ENCODE results near the gene CTDP1. TPM values are rescaled to one million over a fixed set of nuclear protein-coding genes. Genes with fewer than 3 reads are reported as not detected.
"Not testable (repeated sequence)": the region's sequence is repeated elsewhere in the genome, so short reads cannot be mapped to it uniquely, and the experiment has no call there.

Gene CTDP1
- total RNA-seq, 4 donors from 2014 or later = 12.3 to 21.8 (median 16.5) TPM

- DNase-seq = no peak
Observed at GRCh38 chr18:79739440-79739778, 59.8 kb downstream of the CTDP1 start.

GRCh38 chr18:79740047-79740446 is 60.4 kb downstream of the CTDP1 start:
- in situ Hi-C loops (cut with MboI; ENCODE audit: low sequenced_read_pairs in 4 of 4); H3K4me1 ChIP-seq: not testable (repeated sequence)

More at GRCh38 chr18:79739440-79739778, 59.8 kb downstream of the CTDP1 start:
- no peak for TF ChIP-seq POLR2A (IDR thresholded peaks at IDR 0.05)
- no peak for TF ChIP-seq CTCF (IDR thresholded peaks at IDR 0.05 in 4 of 5, conservative IDR thresholded peaks at IDR 0.05 in 1 of 5)
- no peak for ATAC-seq
- H3K4me3 ChIP-seq = no peak overlapping the region
- H3K4me1 ChIP-seq = no peaks in the 10 kb centered on the region
- H3K27me3 ChIP-seq = no peaks in the 10 kb centered on the region
- intact Hi-C loops (cut with DNase I; ENCODE audit: low total_unique reads) = no loop called here
- H3K36me3 ChIP-seq = peaks cover 0 to 74% of the 10 kb centered on the region in 2 donors
- no peaks in the 10 kb centered on the region for H3K9me3 ChIP-seq
- in situ Hi-C loops (cut with MboI; ENCODE audit: low sequenced_read_pairs in 4 of 4) = no loop called here
- H3K27ac ChIP-seq = no peak overlapping the region

GRCh38 chr18:79740521-79741361 is 61.1 kb downstream of the CTDP1 start:
- H3K9me3 ChIP-seq = no peaks in the 10 kb centered on the region
- intact Hi-C loops (cut with DNase I; ENCODE audit: low total_unique reads) (no loop called here), in situ Hi-C loops (cut with MboI; ENCODE audit: low sequenced_read_pairs in 4 of 4) (no loop called here)
- ATAC-seq = no peak
- no peak for DNase-seq
- H3K27me3 ChIP-seq = no peaks in the 10 kb centered on the region
- no peak overlapping the region for H3K27ac ChIP-seq
- H3K4me1 ChIP-seq = no peaks in the 10 kb centered on the region
- no peak overlapping the region for H3K4me3 ChIP-seq
- TF ChIP-seq CTCF (IDR thresholded peaks at IDR 0.05 in 4 of 5, conservative IDR thresholded peaks at IDR 0.05 in 1 of 5) (no peak), POLR2A (IDR thresholded peaks at IDR 0.05) (no peak)
- peaks cover 0 to 68% of the 10 kb centered on the region in 2 donors for H3K36me3 ChIP-seq

More at GRCh38 chr18:79740047-79740446, 60.4 kb downstream of the CTDP1 start:
- peaks cover 0 to 70% of the 10 kb centered on the region in 2 donors for H3K36me3 ChIP-seq
- H3K27ac ChIP-seq; ATAC-seq; intact Hi-C loops (cut with DNase I; ENCODE audit: low total_unique reads); H3K27me3 ChIP-seq; DNase-seq; H3K9me3 ChIP-seq; H3K4me3 ChIP-seq: not testable (repeated sequence)

- peaks cover 0 to 62% of the 10 kb centered on the region in 2 donors for H3K36me3 ChIP-seq
- DNase-seq = no peak
Observed at GRCh38 chr18:79741362-79741700, 61.7 kb downstream of the CTDP1 start.

More at GRCh38 chr18:79741362-79741700, 61.7 kb downstream of the CTDP1 start:
- no peaks in the 10 kb centered on the region for H3K4me1 ChIP-seq
- in situ Hi-C loops (cut with MboI; ENCODE audit: low sequenced_read_pairs in 4 of 4) (no loop called here), intact Hi-C loops (cut with DNase I; ENCODE audit: low total_unique reads) (no loop called here)
- H3K9me3 ChIP-seq = no peaks in the 10 kb centered on the region
- H3K4me3 ChIP-seq = no peak overlapping the region
- TF ChIP-seq CTCF (IDR thresholded peaks at IDR 0.05 in 4 of 5, conservative IDR thresholded peaks at IDR 0.05 in 1 of 5) (no peak), POLR2A (IDR thresholded peaks at IDR 0.05) (no peak)
- no peaks in the 10 kb centered on the region for H3K27me3 ChIP-seq
- no peak for ATAC-seq
- no peak overlapping the region for H3K27ac ChIP-seq

Measured in gastrocnemius medialis (tissue), 4 donors.